Karpas-422 (cell line): ENCODE results near the gene TTYH1. TPM values are rescaled to one million over a fixed set of nuclear protein-coding genes. Genes with fewer than 3 reads are reported as not detected.
A peak's percentile ranks its signal among the peaks of the same experiment; 100 is the strongest.

ENCODE experiments used
- DNase-seq: peaks from one replicate; pipeline ENCODE4 v3.0.0-alpha.2; 2015
- H2AFZ ChIP-seq: fragments of 200-600 bp; sonication (generic); 2 replicates; pipeline ENCODE4 v1.6.1; 2014; ENCODE audit warnings: antibody characterized with exemption, low read length, mixed read lengths
- H3K27ac ChIP-seq: fragments of 200-600 bp; sonication (generic); 2 replicates; pipeline ENCODE4 v1.5.1; 2014; ENCODE audit warnings: mild to moderate bottlenecking, low read length, moderate library complexity
- H3K27me3 ChIP-seq: fragments of 200-600 bp; sonication (generic); 2 replicates; pipeline ENCODE4 v1.6.1; 2014; ENCODE audit warnings: low read length, mixed read lengths
- H3K36me3 ChIP-seq: fragments of 200-600 bp; sonication (generic); 2 replicates; pipeline ENCODE4 v1.6.1; 2014; ENCODE audit warnings: low read length, mixed read lengths; ENCODE audit not compliant: insufficient read depth
- H3K4me1 ChIP-seq: fragments of 200-600 bp; sonication (generic); 2 replicates; pipeline ENCODE4 v1.6.1; 2014; ENCODE audit warnings: mild to moderate bottlenecking, low read length, mixed read lengths
- H3K4me2 ChIP-seq: fragments of 200-600 bp; sonication (generic); 2 replicates; pipeline ENCODE4 v1.6.1; 2014; ENCODE audit warnings: low read length, low read depth, mild to moderate bottlenecking; ENCODE audit not compliant: poor library complexity, severe bottlenecking
- H3K4me3 ChIP-seq: fragments of 200-600 bp; sonication (generic); 2 replicates; pipeline ENCODE4 v1.5.1; 2014; ENCODE audit warnings: mild to moderate bottlenecking, antibody characterized with exemption, low read length, mixed read lengths
- H3K79me2 ChIP-seq: fragments of 200-600 bp; sonication (generic); 2 replicates; pipeline ENCODE4 v1.6.1; 2014; ENCODE audit warnings: mild to moderate bottlenecking, low read length, mixed read lengths
- H3K9ac ChIP-seq: fragments of 200-600 bp; sonication (generic); 2 replicates; pipeline ENCODE4 v1.6.0; 2014; ENCODE audit warnings: low read length
- H3K9me2 ChIP-seq: fragments of 200-600 bp; sonication (generic), shearing (Covaris generic); replicated peaks from 2 replicates; pipeline ENCODE4 v1.6.0; 2014; ENCODE audit warnings: mild to moderate bottlenecking, low read length, moderate library complexity; ENCODE audit not compliant: insufficient read depth
- H3K9me3 ChIP-seq: fragments of 300-700, 200-600 bp; sonication (generic); 2 replicates; pipeline ENCODE4 v1.6.1; 2014; ENCODE audit warnings: low read length, mixed read lengths
- H4K20me1 ChIP-seq: fragments of 200-600 bp; sonication (generic); 2 replicates; pipeline ENCODE4 v1.6.1; 2014; ENCODE audit warnings: mild to moderate bottlenecking, antibody characterized with exemption, low read length, low read depth; ENCODE audit not compliant: insufficient read depth
- total RNA-seq: library from RNA; depleted of rRNA; stranded (reverse); fragments of >200 nt; shearing (Covaris generic); gene quantifications from 2 replicates; pipeline ENCODE4 v1.2.3, GENCODE V29; 2014; ENCODE audit warnings: low replicate concordance

The TTYH1 gene
- total RNA-seq, 1 experiment from 2014 or later: not detected

- Histone ChIP-seq H3K9me3 (no peaks in the 10 kb centered on the region), H3K4me2 (no peak overlapping the region), H3K4me3 (no peak overlapping the region), H3K79me2 (no peaks in the 10 kb centered on the region), H3K9ac (no peak overlapping the region), H3K27me3 (no peaks in the 10 kb centered on the region), H3K4me1 (no peaks in the 10 kb centered on the region), H3K36me3 (no peaks in the 10 kb centered on the region), H4K20me1 (peaks cover 18% of the 10 kb centered on the region), H3K9me2 (no peaks in the 10 kb centered on the region), H2AFZ (no peak overlapping the region), H3K27ac (no peak overlapping the region)
- no peak for DNase-seq
Observed at GRCh38 chr19:54429176-54429495, 13.9 kb downstream of the TTYH1 start.

- H4K20me1 ChIP-seq: peaks cover 22% of the 10 kb centered on the region
- H3K4me2 ChIP-seq: no peak overlapping the region
- no peak overlapping the region for H3K9ac ChIP-seq
- no peak overlapping the region for H2AFZ ChIP-seq
- H3K9me2 ChIP-seq: no peaks in the 10 kb centered on the region
- no peaks in the 10 kb centered on the region for H3K4me1 ChIP-seq
- no peak overlapping the region for H3K4me3 ChIP-seq
- H3K9me3 ChIP-seq: no peaks in the 10 kb centered on the region
- no peak for DNase-seq
- no peaks in the 10 kb centered on the region for H3K79me2 ChIP-seq
- no peaks in the 10 kb centered on the region for H3K27me3 ChIP-seq
- H3K27ac ChIP-seq: no peak overlapping the region
- H3K36me3 ChIP-seq: no peaks in the 10 kb centered on the region
Observed at GRCh38 chr19:54429545-54430227, 14.4 kb downstream of the TTYH1 start.

GRCh38 chr19:54430306-54431254, 15.3 kb downstream of the TTYH1 start:
- Histone ChIP-seq H3K4me2 (no peak overlapping the region), H4K20me1 (peaks cover 27% of the 10 kb centered on the region), H3K9me3 (no peaks in the 10 kb centered on the region), H2AFZ (no peak overlapping the region), H3K4me3 (no peak overlapping the region), H3K4me1 (no peaks in the 10 kb centered on the region), H3K36me3 (no peaks in the 10 kb centered on the region), H3K79me2 (no peaks in the 10 kb centered on the region), H3K27me3 (no peaks in the 10 kb centered on the region), H3K9ac (no peak overlapping the region), H3K9me2 (no peaks in the 10 kb centered on the region), H3K27ac (no peak overlapping the region)
- DNase-seq: peak; percentile 64

DNA sequence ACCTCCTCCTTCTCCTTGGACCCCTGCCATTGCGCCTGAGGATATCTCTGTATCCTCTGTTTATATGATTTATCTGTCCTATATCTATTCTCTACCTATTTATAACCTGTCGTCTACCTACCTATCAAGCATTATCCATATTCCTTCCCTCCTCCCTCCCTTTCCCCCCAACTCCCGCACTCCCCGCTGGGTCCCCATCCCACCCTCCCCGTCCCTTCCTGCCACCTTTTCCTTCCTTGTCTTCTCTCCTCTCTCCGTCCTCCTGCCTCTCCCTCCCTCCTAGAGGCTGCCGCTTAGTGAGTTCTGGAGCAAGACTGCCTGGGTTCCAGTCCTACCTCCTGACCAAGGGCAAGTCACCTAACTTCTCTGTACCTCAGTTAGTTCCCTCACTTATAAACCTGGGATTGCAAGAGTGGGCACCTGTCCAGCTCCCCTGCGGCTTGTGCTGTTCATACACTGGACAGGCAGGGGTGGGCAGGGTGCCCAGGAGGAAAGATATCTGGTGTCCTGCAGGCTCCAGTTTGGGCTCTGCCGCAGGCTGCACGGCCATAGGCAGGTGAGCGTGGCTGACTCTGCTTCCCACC, 16.1 kb downstream of the TTYH1 start:
- no peaks in the 10 kb centered on the region for H3K79me2 ChIP-seq
- peaks cover 33% of the 10 kb centered on the region for H4K20me1 ChIP-seq
- no peaks in the 10 kb centered on the region for H3K9me2 ChIP-seq
- DNase-seq: no peak
- H3K9ac ChIP-seq: no peak overlapping the region
- H3K4me3 ChIP-seq: no peak overlapping the region
- no peak overlapping the region for H2AFZ ChIP-seq
- H3K9me3 ChIP-seq: no peaks in the 10 kb centered on the region
- H3K36me3 ChIP-seq: no peaks in the 10 kb centered on the region
- H3K27ac ChIP-seq: no peak overlapping the region
- H3K27me3 ChIP-seq: no peaks in the 10 kb centered on the region
- H3K4me2 ChIP-seq: no peak overlapping the region
- H3K4me1 ChIP-seq: no peaks in the 10 kb centered on the region

- H3K9ac ChIP-seq: no peak overlapping the region
- H3K27me3 ChIP-seq: no peaks in the 10 kb centered on the region
- H3K79me2 ChIP-seq: no peaks in the 10 kb centered on the region
- H3K27ac ChIP-seq: no peak overlapping the region
- H3K4me2 ChIP-seq: no peak overlapping the region
- no peaks in the 10 kb centered on the region for H3K9me3 ChIP-seq
- no peaks in the 10 kb centered on the region for H3K9me2 ChIP-seq
- no peaks in the 10 kb centered on the region for H3K36me3 ChIP-seq
- DNase-seq: no peak
- H3K4me3 ChIP-seq: no peak overlapping the region
- peaks cover 36% of the 10 kb centered on the region for H4K20me1 ChIP-seq
- no peak overlapping the region for H2AFZ ChIP-seq
- no peaks in the 10 kb centered on the region for H3K4me1 ChIP-seq
Observed at GRCh38 chr19:54432144-54432738, 17.0 kb downstream of the TTYH1 start.

DNA sequence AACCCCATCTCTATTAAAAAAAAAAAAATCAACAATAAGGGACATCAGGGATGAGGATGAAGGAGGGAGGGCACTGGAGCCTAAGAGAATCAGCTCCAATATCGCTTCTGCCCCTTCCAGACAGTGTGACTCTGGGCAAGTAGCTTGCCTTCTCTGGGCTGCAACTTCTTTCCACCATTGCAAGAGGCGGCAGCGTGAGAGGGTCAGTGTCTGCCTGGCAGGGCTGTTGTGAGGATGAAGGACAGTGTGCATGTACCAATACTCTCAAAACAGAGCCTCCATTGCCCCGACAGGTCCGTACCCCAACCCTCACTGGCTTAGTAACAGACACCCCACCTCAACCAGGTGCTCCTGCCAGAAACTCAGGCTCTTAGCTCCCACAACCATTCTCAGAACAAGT, 18.4 kb downstream of the TTYH1 start:
- Histone ChIP-seq H4K20me1 (peaks cover 39% of the 10 kb centered on the region), H3K4me3 (no peak overlapping the region), H3K9me3 (no peaks in the 10 kb centered on the region), H3K27ac (no peak overlapping the region), H3K27me3 (no peaks in the 10 kb centered on the region), H3K79me2 (no peaks in the 10 kb centered on the region), H3K4me1 (no peaks in the 10 kb centered on the region), H3K4me2 (no peak overlapping the region), H3K9me2 (no peaks in the 10 kb centered on the region), H2AFZ (no peak overlapping the region), H3K36me3 (no peaks in the 10 kb centered on the region), H3K9ac (no peak overlapping the region)
- DNase-seq: no peak

GRCh38 chr19:54434112-54434872, 19.0 kb downstream of the TTYH1 start:
- no peak for DNase-seq
- Histone ChIP-seq H3K36me3 (no peaks in the 10 kb centered on the region), H3K4me1 (no peaks in the 10 kb centered on the region), H3K27me3 (no peaks in the 10 kb centered on the region), H3K9me2 (no peaks in the 10 kb centered on the region), H3K4me3 (no peak overlapping the region), H3K9ac (no peak overlapping the region), H3K4me2 (no peak overlapping the region), H3K79me2 (no peaks in the 10 kb centered on the region), H2AFZ (no peak overlapping the region), H3K27ac (no peak overlapping the region), H4K20me1 (peaks cover 44% of the 10 kb centered on the region), H3K9me3 (no peaks in the 10 kb centered on the region)
